SK-N-SH (cell line): ENCODE data around the gene ATP8A2. TPM values are rescaled to one million over a fixed set of nuclear protein-coding genes. Genes with fewer than 3 reads are reported as not detected.
A peak's percentile ranks its signal among the peaks of the same experiment; 100 is the strongest.

ENCODE experiments used
- CTCF ChIA-PET: fragments of 300-600, 350-600 bp; formaldehyde crosslinking; extraction: SDS; loops from one replicate; lab custom pipeline; 2021; lab: Yijun Ruan, JAX
- POLR2A ChIA-PET: fragments of 350-600 bp; sonication (Branson Sonifier 250); formaldehyde crosslinking; extraction: SDS; loops from one replicate; lab custom pipeline; 2020; ENCODE audit warnings: antibody characterized with exemption, inconsistent platforms; lab: Yijun Ruan, JAX
- DNase-seq: peaks from one replicate; pipeline ENCODE4 v3.0.0; 2012
- H2AFZ ChIP-seq: fragments of 200-600 bp; sonication (generic); 2 replicates; pipeline ENCODE4 v1.8.1; 2016; ENCODE audit warnings: antibody characterized with exemption, mild to moderate bottlenecking, low read depth
- H3F3A ChIP-seq: fragments of 200-600 bp; sonication (generic); replicated peaks from 2 replicates; pipeline ENCODE3; 2016; ENCODE audit warnings: antibody characterized with exemption, mild to moderate bottlenecking; ENCODE audit not compliant: insufficient read depth
- H3K27ac ChIP-seq, 2 experiments: fragments of 200-500 bp in 1 of 2; fragments of 200-600 bp in 1 of 2; sonication (Bioruptor generic) in 1 of 2; sonication (generic), shearing (Covaris generic) in 1 of 2; 2 replicates each; pipeline versions ENCODE4 v1.5.1 to v1.6.1; 2014 to 2016; ENCODE audit warnings: low read depth in 2 of 2, inconsistent platforms in 1 of 2, low read length in 1 of 2, mild to moderate bottlenecking in 1 of 2, mixed read lengths in 1 of 2
- H3K27me3 ChIP-seq: fragments of 200-600 bp; sonication (generic), shearing (Covaris generic); 2 replicates; pipeline ENCODE4 v1.6.1; 2016; ENCODE audit warnings: mixed run types; ENCODE audit not compliant: insufficient read depth
- H3K36me3 ChIP-seq, 2 experiments: fragments of 200-500 bp in 1 of 2; fragments of 200-600 bp in 1 of 2; sonication (Bioruptor generic) in 1 of 2; sonication (generic) in 1 of 2; replicated peaks in 1 of 2; 2 replicates each; pipeline versions ENCODE3 to v1.5.1; 2014 to 2016; ENCODE audit warnings: low read length in 1 of 2, mild to moderate bottlenecking in 1 of 2; ENCODE audit not compliant: insufficient read depth in 2 of 2, control insufficient read depth in 1 of 2
- H3K4me1 ChIP-seq, 2 experiments: fragments of 200-500 bp in 1 of 2; fragments of 200-600 bp in 1 of 2; sonication (Bioruptor generic) in 1 of 2; sonication (generic), shearing (Covaris generic) in 1 of 2; 2 replicates each; pipeline versions ENCODE4 v1.5.1 to v1.6.1; 2014 to 2016; ENCODE audit warnings: low read depth in 1 of 2, low read length in 1 of 2, mixed run types in 1 of 2; ENCODE audit not compliant: insufficient read depth in 2 of 2, control insufficient read depth in 1 of 2
- H3K4me2 ChIP-seq: fragments of 200-600 bp; sonication (generic), shearing (Covaris generic); 2 replicates; pipeline ENCODE4 v1.6.1; 2017; ENCODE audit warnings: mixed run types
- H3K4me3 ChIP-seq, 2 experiments: fragments of 200-500 bp in 1 of 2; fragments of 200-600 bp in 1 of 2; sonication (Bioruptor generic) in 1 of 2; sonication (generic), shearing (Covaris generic) in 1 of 2; 2 replicates each; pipeline versions ENCODE4 v1.5.1 to v1.8.1; 2014 to 2016; ENCODE audit warnings: low read depth in 2 of 2, inconsistent platforms in 1 of 2, low read length in 1 of 2, mild to moderate bottlenecking in 1 of 2, mixed read lengths in 1 of 2, moderate library complexity in 1 of 2
- H3K79me2 ChIP-seq: fragments of 200-600 bp; sonication (generic); 2 replicates; pipeline ENCODE4 v1.8.1; 2017; ENCODE audit warnings: mild to moderate bottlenecking; ENCODE audit not compliant: insufficient read depth
- H3K9ac ChIP-seq: fragments of 200-600 bp; sonication (generic); 2 replicates; pipeline ENCODE4 v1.6.1; 2017; ENCODE audit warnings: mixed run types
- H3K9me2 ChIP-seq: fragments of 200-600 bp; sonication (generic); 2 replicates; pipeline ENCODE4 v1.6.1; 2017; ENCODE audit warnings: mixed run types
- H3K9me3 ChIP-seq: fragments of 200-600 bp; sonication (generic); 2 replicates; pipeline ENCODE4 v1.6.1; 2017; ENCODE audit warnings: mixed run types, mild to moderate bottlenecking, moderate library complexity
- H4K20me1 ChIP-seq: fragments of 200-600 bp; sonication (generic); 2 replicates; pipeline ENCODE4 v1.6.1; 2017; ENCODE audit warnings: mild to moderate bottlenecking, mixed run types; ENCODE audit not compliant: insufficient read depth
- EP300 ChIP-seq, 2 experiments: IDR thresholded peaks; 2 replicates each; pipeline versions ENCODE4 v1.4.0 to v1.6.1; 2012; ENCODE audit warnings: borderline replicate concordance in 1 of 2, low read depth in 1 of 2, low read length in 1 of 2
- EZH2phosphoT487 ChIP-seq: fragments of 200-600 bp; sonication (generic); IDR thresholded peaks from 2 replicates; pipeline ENCODE4 v1.6.1; 2017; ENCODE audit warnings: low read depth, mixed run types, mild to moderate bottlenecking, antibody characterized with exemption, moderate library complexity, borderline replicate concordance
- IRF3 ChIP-seq: fragments of 150-350 bp; IDR thresholded peaks from 2 replicates; pipeline ENCODE4 v1.6.1; 2016; ENCODE audit warnings: mild to moderate bottlenecking, low read depth, low read length
- MEF2A ChIP-seq: IDR thresholded peaks from 2 replicates; pipeline ENCODE4 v1.4.0; 2012; ENCODE audit warnings: low read depth, borderline replicate concordance
- MXI1 ChIP-seq: IDR thresholded peaks from 2 replicates; pipeline ENCODE4 v1.6.1; 2012; ENCODE audit warnings: mild to moderate bottlenecking, low read depth, low read length, improper control_type of control experiment
- NFIC ChIP-seq: IDR thresholded peaks from 2 replicates; pipeline ENCODE4 v1.4.0; 2012; ENCODE audit warnings: borderline replicate concordance
- RAD21 ChIP-seq: IDR thresholded peaks from 2 replicates; pipeline ENCODE4 v1.6.1; 2012; ENCODE audit warnings: mild to moderate bottlenecking, low read length
- RFX5 ChIP-seq: IDR thresholded peaks from 2 replicates; pipeline ENCODE4 v1.6.1; 2012; ENCODE audit warnings: mild to moderate bottlenecking, improper control_type of control experiment, low read length
- RXRA ChIP-seq: IDR thresholded peaks from 2 replicates; pipeline ENCODE4 v1.4.0; 2012; ENCODE audit warnings: low read depth, mild to moderate bottlenecking, borderline replicate concordance
- SMC3 ChIP-seq: IDR thresholded peaks from 2 replicates; pipeline ENCODE4 v1.6.1; 2012; ENCODE audit warnings: low read depth, low read length, improper control_type of control experiment
- TCF12 ChIP-seq: IDR thresholded peaks from 2 replicates; pipeline ENCODE4 v1.4.0; 2012
- TEAD4 ChIP-seq: IDR thresholded peaks from 2 replicates; pipeline ENCODE4 v1.4.0; 2012; ENCODE audit warnings: mild to moderate bottlenecking, borderline replicate concordance; ENCODE audit not compliant: insufficient read depth
- USF1 ChIP-seq: IDR thresholded peaks from 2 replicates; pipeline ENCODE4 v1.4.0; 2012; ENCODE audit warnings: low read depth, borderline replicate concordance
- YY1 ChIP-seq: IDR thresholded peaks from 2 replicates; pipeline ENCODE4 v1.4.0; 2012; ENCODE audit warnings: low read depth, mild to moderate bottlenecking
- ZBTB33 ChIP-seq: IDR thresholded peaks from 2 replicates; pipeline ENCODE4 v1.4.0; 2012; ENCODE audit warnings: low read depth, borderline replicate concordance
- WGBS: methylation state at CpG from one replicate; pipeline ENCODE4 v1.1.6; 2017; ENCODE audit warnings: low lambda C conversion rate; 5-methylcytosine and 5-hydroxymethylcytosine counted together
- polyA plus RNA-seq, 3 experiments: library from polyadenylated mRNA; depleted of rRNA; stranded (reverse); fragments of >200 nt; gene quantifications; 2 replicates each; pipeline ENCODE4 v1.2.3, GENCODE V29; 2012
- TF ChIP-seq, protein P1 (sequence below): IDR thresholded peaks from 2 replicates; pipeline ENCODE4 v1.4.0; 2012; ENCODE audit warnings: low read depth

Gene ATP8A2
- polyA plus RNA-seq, 1 of the 3 experiments (the other 2 are of a cell fraction), result 0.02 TPM

DNA sequence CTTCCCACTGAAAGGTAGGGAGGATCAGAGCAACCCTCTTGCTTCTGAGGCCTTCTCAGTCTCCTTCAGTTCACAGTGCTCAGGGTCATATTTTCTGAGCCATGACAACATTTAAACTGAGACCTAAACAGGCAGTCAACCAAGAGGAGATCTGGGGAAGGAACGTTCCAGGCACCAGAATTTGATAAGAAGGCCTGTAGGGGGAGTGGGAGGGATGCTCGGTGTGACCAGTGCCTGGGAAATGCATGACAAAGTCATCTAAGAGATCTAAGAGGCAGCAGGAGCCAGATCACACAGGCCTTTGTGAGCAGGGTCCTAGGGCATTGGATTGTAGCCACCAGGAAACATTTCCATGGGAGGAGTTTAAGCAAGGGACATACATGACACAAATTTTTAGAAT is 608.5 kb downstream of the ATP8A2 start:
- TF ChIP-seq RAD21 (peak; percentile 42), EZH2phosphoT487 (no peak), SMC3 (peak; percentile 10; the same call in 1 of the 2 replicates)

DNA sequence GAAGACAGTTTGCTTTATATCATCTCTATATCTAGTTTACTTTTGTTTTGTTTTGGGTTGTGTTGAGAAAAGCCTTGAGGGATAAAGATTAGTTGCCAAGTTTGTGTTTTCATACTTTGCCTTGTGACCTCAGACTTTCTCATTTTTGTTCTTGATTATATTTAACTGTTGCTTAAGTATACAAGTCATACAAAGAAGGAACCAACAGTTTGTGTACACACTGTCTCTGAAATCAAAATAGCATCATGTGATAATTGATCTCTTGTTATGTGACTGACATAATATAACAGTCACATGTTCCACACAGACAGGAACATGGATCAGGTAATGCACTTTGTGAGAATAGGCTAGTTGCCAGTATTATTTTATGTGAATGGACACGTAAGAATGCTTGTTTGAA is 609.3 kb downstream of the ATP8A2 start:
- no peaks in the 10 kb centered on the region for H4K20me1 ChIP-seq
- no peaks in the 10 kb centered on the region for H3K36me3 ChIP-seq
- 15% methylated on average over 1 of the region's 1 CpG for WGBS
- H3K9me2 ChIP-seq, result no peaks in the 10 kb centered on the region
- ChIA-PET POLR2A (no interaction called here), CTCF (no interaction called here)
- no peak for DNase-seq
- no peaks in the 10 kb centered on the region; a peak in 1 of 4 replicates for H3K4me1 ChIP-seq
- no peaks in the 10 kb centered on the region for H3K79me2 ChIP-seq
- no peak overlapping the region for H3K4me3 ChIP-seq
- TF ChIP-seq RAD21 (no peak), TCF12 (no peak), NFIC (no peak), MXI1 (no peak), YY1 (no peak), EZH2phosphoT487 (no peak), ZBTB33 (no peak), USF1 (no peak)
- H3K27ac ChIP-seq, result no peak overlapping the region
- H3K9ac ChIP-seq, result no peak overlapping the region
- H3K9me3 ChIP-seq, result no peaks in the 10 kb centered on the region
- no peaks in the 10 kb centered on the region for H3F3A ChIP-seq
- H3K27me3 ChIP-seq, result no peaks in the 10 kb centered on the region
- H3K4me2 ChIP-seq, result no peak overlapping the region
- no peak overlapping the region for H2AFZ ChIP-seq

More for the DNA sequence above, 608.5 kb downstream of the ATP8A2 start:
- Histone ChIP-seq H3K36me3 (no peaks in the 10 kb centered on the region), H3K4me1 (no peaks in the 10 kb centered on the region; a peak in 1 of 4 replicates), H3K9me3 (no peaks in the 10 kb centered on the region), H3K4me2 (no peak overlapping the region), H3K4me3 (no peak overlapping the region), H3K27ac (no peak overlapping the region), H3K9ac (no peak overlapping the region), H3K9me2 (no peaks in the 10 kb centered on the region), H3K79me2 (no peaks in the 10 kb centered on the region), H4K20me1 (no peaks in the 10 kb centered on the region), H3K27me3 (no peaks in the 10 kb centered on the region), H3F3A (no peaks in the 10 kb centered on the region), H2AFZ (no peak overlapping the region)
- 12% methylated on average over 2 of the region's 2 CpGs for WGBS
- peak; percentile 40 for DNase-seq
- ChIA-PET POLR2A (no interaction called here), CTCF (no interaction called here)

DNA sequence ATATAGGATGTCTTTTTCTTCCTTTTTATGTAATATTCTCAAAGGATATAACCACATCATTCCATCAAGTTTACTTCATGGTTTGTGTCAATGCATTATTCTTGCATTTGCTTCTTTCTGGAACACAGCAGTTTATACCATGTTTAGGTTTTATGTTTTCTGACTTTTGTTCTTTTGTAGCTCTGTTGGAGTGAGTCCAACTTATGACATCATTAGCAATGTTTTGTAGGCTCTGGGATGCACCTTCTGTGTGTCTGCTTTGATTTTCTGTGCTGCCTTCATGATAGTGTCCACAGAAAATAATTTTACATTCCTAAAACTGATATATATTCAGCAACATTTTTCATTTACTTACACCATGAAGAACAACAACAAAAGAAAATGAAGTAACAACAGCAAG is 611.1 kb downstream of the ATP8A2 start:
- H3K9ac ChIP-seq, result no peak overlapping the region
- no peak overlapping the region for H2AFZ ChIP-seq
- H3K27ac ChIP-seq, result no peak overlapping the region
- H4K20me1 ChIP-seq, result no peaks in the 10 kb centered on the region
- H3K4me1 ChIP-seq, result no peaks in the 10 kb centered on the region; a peak in 1 of 4 replicates
- no peak overlapping the region for H3K4me3 ChIP-seq
- H3K79me2 ChIP-seq, result no peaks in the 10 kb centered on the region
- no peaks in the 10 kb centered on the region for H3K9me2 ChIP-seq
- no peaks in the 10 kb centered on the region for H3F3A ChIP-seq
- no peaks in the 10 kb centered on the region for H3K27me3 ChIP-seq
- ChIA-PET POLR2A (no interaction called here), CTCF (interaction anchor here (0.6 to 0.8 kb wide), 2 partner anchors 50 to 203 kb away, joined by 3 read pairs; no protein-coding TSS in a partner anchor)
- no peaks in the 10 kb centered on the region for H3K9me3 ChIP-seq
- DNase-seq, result no peak
- no peak overlapping the region for H3K4me2 ChIP-seq
- no peaks in the 10 kb centered on the region for H3K36me3 ChIP-seq
- TF ChIP-seq MEF2A (no peak), SMC3 (no peak), RXRA (no peak), NFIC (no peak), IRF3 (no peak), RFX5 (no peak), EP300 (IDR thresholded peaks at IDR 0.05; ENCODE audit: borderline replicate concordance in 1 of 2, low read depth in 1 of 2, low read length in 1 of 2) (no peak), MXI1 (no peak), TEAD4 (no peak)
- TF ChIP-seq, protein P1, sequence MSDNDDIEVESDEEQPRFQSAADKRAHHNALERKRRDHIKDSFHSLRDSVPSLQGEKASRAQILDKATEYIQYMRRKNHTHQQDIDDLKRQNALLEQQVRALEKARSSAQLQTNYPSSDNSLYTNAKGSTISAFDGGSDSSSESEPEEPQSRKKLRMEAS, result no peak
